Measurements from ENCODE around the gene KTN1.

KTN1 gene

GRCh38 chr14:55704654-55705053, 124.6 kb downstream of the KTN1 start:
- H3K4me3 ChIP-seq (ENCODE audit: low read length), result no peak overlapping the region
- no peak for DNase-seq (ENCODE audit: low read depth, low spot score)

- DNase-seq (ENCODE audit: low read depth, low spot score), result peak; percentile 38
- H3K4me3 ChIP-seq (ENCODE audit: low read length), result no peak overlapping the region
These were observed 125.8 kb downstream of the KTN1 start for GRCh38 chr14:55705651-55706364.

GRCh38 chr14:55706365-55706684, 126.3 kb downstream of the KTN1 start:
- DNase-seq (ENCODE audit: low read depth, low spot score), result no peak
- H3K4me3 ChIP-seq (ENCODE audit: low read length), result no peak overlapping the region

GRCh38 chr14:55706893-55707292, 126.9 kb downstream of the KTN1 start:
- DNase-seq (ENCODE audit: low read depth, low spot score), result no peak

GRCh38 chr14:55707365-55707804, 127.4 kb downstream of the KTN1 start:
- no peak overlapping the region for H3K4me3 ChIP-seq (ENCODE audit: low read length)
- DNase-seq (ENCODE audit: low read depth, low spot score), result peak; percentile 39

More at GRCh38 chr14:55706893-55707292, 126.9 kb downstream of the KTN1 start:
- H3K4me3 ChIP-seq (ENCODE audit: low read length), result no peak overlapping the region

DNA sequence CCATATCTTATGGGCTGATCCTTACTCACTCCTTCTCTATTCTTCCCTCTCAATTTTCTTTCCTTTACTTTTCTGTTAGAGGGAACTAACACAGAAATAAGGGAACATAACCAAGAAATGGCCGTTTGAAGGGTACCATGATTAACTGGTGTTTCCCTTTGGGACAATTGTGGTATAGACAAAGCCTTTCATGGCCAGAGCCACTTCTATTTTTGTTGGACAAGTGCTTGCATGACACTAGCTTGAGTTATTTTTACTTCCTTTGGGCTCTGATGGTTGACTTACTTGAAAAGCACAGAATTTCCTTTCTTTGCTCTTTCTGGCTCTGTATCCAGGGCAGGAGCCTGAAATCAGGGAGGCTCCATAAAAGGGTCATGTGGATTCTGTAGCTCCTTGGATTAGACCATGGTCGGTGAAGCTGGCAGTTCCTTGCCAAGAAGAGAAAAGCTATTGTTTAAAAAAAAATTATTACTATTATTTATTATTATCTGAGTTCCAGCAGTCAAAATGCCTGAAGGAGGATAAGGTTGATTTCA, 130.6 kb downstream of the KTN1 start:
- DNase-seq (ENCODE audit: low read depth, low spot score), result no peak
- no peak overlapping the region for H3K4me3 ChIP-seq (ENCODE audit: low read length)

- DNase-seq (ENCODE audit: low read depth, low spot score), result no peak
- H3K4me3 ChIP-seq (ENCODE audit: low read length), result no peak overlapping the region
These were observed 131.3 kb downstream of the KTN1 start for GRCh38 chr14:55711175-55711811.

DNA sequence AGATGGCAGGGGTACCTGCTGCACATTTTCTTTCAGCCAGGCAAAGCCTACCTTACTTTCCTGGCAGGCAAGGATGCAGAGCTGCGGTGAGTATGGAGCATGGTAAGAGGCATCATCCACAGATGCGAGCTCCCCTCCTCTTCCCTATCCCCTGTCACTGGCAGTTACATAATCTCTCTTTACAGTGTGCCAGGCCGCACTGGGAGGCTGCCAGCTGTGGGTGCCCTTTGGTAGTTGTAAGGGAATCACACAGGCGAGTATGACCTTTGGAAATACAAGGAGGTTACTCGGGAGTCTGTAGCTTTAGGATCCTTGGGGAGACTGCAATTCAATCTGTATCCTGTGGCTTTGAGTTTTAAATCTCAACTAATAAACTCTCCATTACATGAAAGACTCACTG, 132.5 kb downstream of the KTN1 start:
- no peak overlapping the region for H3K4me3 ChIP-seq (ENCODE audit: low read length)
- DNase-seq (ENCODE audit: low read depth, low spot score), result no peak

DNA sequence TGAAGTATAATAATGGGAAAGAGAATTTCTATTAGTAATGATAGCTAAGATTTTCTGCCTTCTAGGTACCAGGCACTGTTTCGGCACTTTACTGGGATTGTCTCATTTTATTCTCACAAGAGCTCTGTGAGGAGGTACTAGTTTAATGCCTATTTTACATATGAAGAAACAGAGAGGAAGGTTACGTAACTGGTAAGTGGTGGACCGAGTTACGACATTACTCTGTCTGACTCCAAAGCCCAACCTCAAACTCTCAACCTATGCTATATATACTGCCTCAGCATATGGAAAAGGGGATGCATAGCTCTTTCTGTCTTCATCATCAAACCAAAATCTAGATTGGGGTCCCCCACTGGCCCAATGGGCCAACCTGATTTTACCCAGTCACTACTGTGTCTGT, 133.5 kb downstream of the KTN1 start:
- no peak overlapping the region for H3K4me3 ChIP-seq (ENCODE audit: low read length)
- DNase-seq (ENCODE audit: low read depth, low spot score), result no peak

DNA sequence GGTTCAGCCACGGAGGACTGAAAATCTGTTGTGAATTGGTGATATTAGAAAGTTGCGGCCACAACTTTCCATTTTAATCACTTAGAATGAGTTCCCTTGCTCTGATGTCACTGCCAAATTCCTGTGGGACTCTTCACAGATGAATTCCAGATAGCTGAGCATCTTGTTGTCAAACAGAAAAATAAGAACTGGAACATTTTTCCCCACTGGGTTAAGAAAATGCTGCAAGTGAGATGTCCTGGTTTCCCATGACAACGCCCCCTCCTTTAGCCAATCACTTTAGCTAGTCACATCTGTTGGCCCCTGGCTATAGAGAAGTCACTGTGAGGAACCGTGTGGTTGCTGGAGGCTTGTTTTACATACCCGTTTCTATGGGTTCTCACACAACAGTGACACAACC, 135.9 kb downstream of the KTN1 start:
- H3K4me3 ChIP-seq (ENCODE audit: low read length), result no peak overlapping the region
- DNase-seq (ENCODE audit: low read depth, low spot score), result no peak

DNA sequence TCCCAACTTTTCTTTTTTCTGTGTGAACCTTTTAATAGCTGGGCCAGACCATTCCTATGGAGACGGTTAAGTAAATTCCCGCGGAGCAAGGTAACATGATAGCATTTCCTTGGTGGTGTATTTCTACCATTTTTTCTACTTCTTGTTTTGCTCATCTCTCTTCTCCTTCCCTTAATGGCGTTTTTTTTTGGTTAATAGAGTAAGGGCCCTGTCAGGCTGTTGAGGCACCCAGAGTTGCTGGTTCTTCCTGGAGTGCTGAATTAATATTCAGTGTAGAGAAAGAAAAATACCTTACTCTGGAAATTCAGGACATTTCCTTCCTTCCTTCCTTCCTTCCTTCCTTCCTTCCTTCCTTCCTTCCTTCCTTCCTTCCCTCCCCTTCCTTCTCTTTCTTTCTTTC, 137.6 kb downstream of the KTN1 start:
- no peak overlapping the region for H3K4me3 ChIP-seq (ENCODE audit: low read length)
- DNase-seq (ENCODE audit: low read depth, low spot score), result no peak

- H3K4me3 ChIP-seq (ENCODE audit: low read length), result no peak overlapping the region
- DNase-seq (ENCODE audit: low read depth, low spot score), result no peak
These were observed 138.5 kb downstream of the KTN1 start for GRCh38 chr14:55718551-55718950.

DNA sequence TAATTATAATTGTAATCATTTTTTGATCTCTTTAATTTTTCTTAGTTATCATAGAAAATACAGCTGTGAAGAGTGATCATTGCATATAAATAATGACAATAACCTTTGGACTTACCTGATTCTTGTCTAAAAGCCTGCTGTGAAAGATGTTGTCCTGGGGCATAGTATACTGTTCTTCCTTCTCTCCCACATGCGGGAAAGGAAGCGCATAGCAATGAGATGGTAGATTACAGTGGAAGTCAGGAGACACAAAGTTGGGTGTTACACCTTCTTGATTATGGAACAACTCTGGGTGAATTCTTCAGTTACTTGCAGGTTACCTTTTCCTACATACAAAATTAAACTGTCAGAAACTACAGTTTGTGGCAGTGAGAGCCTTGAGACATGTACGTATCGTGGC, 140.8 kb downstream of the KTN1 start:
- no peak for DNase-seq (ENCODE audit: low read depth, low spot score)
- H3K4me3 ChIP-seq (ENCODE audit: low read length), result no peak overlapping the region

GRCh38 chr14:55721353-55721752, 141.3 kb downstream of the KTN1 start:
- no peak for DNase-seq (ENCODE audit: low read depth, low spot score)
- no peak overlapping the region for H3K4me3 ChIP-seq (ENCODE audit: low read length)

- DNase-seq (ENCODE audit: low read depth, low spot score), result no peak
- no peak overlapping the region for H3K4me3 ChIP-seq (ENCODE audit: low read length)
These were observed 142.0 kb downstream of the KTN1 start for GRCh38 chr14:55722054-55722453.

- DNase-seq (ENCODE audit: low read depth, low spot score), result no peak
- no peak overlapping the region for H3K4me3 ChIP-seq (ENCODE audit: low read length)
These were observed 144.7 kb downstream of the KTN1 start for GRCh38 chr14:55724736-55725135.

DNA sequence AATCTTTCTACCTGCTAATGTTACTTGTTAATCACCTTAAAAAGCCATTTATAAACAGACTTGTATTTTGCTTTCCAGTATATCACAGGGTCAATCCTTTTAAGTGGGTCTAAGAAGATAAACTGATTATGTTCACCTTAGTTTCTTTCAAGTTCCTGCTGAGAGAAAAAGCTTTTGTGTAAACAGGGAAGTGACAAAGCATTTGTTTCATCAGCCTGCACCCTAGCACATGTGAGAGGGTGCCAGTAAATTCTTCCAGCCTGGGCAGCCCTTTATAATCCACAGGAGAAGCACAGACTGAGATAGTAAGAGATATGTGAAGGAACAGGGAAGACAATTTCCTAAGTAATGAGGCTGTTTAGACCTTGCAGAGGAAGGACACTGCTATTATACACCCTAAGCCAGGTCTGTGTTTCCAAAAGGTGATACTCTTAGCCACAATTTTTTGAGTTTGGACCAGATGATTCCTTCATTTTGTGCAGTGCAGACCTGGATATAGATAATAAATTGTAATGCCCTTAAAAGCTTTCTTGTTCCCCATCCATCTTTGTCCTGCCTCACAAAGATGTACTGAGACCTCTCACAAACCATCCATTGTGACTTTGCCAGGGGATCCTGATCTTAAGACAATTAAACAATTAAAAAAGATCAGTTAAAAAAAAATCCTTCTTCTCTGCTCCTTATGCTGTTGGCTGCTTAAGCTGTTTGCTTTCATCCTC, 150.7 kb downstream of the KTN1 start:
- no peak for DNase-seq (ENCODE audit: low read depth, low spot score)

DNA sequence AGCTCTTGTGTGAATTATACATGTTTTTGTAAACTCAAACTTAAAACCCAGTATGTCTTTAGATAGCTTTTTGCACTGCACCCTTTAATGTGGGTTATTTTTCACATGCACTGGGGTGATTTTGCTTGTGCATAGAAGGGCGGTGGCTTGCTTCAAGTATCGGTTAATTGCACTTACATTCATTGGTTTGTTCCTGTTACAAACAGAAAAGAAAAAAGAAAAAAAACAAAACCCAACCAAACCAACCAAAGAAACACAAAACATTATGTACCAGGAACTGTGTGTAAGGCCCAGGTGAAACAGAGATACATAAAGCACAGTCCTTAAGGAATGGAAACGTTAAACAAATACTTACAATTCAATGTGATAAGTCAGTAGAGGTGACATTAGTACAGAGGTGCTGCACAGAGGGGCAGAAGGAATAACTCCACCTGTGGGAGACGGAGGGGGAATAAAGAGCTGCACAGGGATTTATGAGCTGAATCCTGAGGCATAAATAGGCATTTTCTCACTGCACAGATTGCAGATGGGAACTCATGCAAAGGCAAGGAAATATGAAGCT, 151.4 kb downstream of the KTN1 start:
- DNase-seq (ENCODE audit: low read depth, low spot score), result no peak
- H3K4me3 ChIP-seq (ENCODE audit: low read length), result no peak overlapping the region

More for the DNA sequence above, 150.7 kb downstream of the KTN1 start:
- H3K4me3 ChIP-seq (ENCODE audit: low read length), result no peak overlapping the region

DNA sequence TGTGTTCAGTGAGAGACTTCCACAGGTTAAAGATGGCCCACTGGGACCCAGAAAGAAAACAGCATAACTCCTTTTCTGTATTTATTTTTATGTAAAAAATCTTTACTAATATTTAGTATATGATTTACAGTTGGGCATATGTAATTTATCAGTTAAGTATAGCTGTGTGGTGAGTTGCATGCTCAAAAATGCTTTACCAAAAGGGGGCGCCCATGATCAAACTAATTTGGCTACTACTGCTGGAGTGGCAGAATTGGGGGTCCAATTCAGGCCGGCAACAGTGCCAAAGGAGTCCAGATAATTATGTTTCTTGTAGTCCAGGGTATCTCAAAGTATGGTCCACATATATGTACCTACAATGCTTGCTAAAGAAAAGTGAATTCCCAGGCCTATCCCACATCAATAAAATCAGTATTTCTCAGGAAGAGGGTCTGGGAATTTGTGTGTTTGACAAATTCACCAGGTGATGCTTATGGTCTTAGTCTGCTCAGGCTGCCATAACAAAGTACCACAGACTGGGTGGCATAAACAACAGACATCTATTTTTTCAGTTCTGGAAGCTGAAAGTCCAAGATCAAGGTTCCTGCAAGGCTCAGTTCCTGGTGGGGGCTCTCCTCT, 152.0 kb downstream of the KTN1 start:
- DNase-seq (ENCODE audit: low read depth, low spot score), result peak; percentile 44
- no peak overlapping the region for H3K4me3 ChIP-seq (ENCODE audit: low read length)
